NCI-H2227 (cell line): Measurements from ENCODE around the gene F2R.
"Not testable (repeated sequence)": the region's sequence is repeated elsewhere in the genome, so short reads cannot be mapped to it uniquely, and the experiment has no call there.

Experiments used
- DNase-seq: peaks from one replicate; lab custom pipeline; 2025; ENCODE audit not compliant: unreplicated experiment; lab: John Stamatoyannopoulos, UW

Gene F2R

DNA sequence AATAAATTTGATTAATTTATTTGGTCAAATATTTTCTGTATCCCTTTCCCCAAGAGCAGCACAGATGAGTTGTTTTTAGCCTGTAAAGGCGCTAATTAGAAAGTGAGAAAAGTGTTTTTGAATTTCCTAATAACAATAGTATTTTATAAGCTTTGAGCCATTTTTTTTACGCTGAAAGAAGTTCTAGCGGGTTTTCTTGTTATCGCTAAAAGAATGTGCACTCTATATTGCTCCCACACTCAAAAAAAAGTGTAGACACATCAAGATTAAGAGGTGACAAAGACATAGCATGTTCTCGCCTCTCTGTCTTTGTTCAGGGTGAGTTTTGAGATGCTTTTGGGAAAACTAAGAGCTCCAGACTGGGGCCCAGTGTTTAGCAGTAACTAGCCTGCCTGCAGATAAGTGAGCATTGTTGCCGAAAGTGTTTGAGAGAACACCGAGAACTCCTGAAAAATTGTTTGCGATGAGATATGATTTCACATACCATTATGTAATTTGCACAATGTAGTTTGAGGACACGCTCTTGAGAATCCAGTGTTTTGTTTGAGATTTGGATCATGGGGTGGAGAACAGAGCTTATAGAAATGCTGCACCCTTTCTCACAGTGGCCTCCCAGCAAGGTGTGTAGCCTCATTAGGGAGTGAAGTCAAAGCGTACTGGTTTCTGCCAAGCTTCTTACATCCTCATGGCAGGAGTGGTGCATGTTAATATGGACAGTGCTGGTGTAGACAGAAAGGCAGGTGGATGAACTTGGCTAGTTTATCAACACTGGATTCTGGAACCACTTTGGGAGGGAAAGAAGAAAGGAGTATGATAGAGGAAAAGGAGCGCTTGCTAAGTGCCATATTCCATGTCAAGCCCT is 1.5 kb downstream of the F2R start:
- DNase-seq = no peak

DNA sequence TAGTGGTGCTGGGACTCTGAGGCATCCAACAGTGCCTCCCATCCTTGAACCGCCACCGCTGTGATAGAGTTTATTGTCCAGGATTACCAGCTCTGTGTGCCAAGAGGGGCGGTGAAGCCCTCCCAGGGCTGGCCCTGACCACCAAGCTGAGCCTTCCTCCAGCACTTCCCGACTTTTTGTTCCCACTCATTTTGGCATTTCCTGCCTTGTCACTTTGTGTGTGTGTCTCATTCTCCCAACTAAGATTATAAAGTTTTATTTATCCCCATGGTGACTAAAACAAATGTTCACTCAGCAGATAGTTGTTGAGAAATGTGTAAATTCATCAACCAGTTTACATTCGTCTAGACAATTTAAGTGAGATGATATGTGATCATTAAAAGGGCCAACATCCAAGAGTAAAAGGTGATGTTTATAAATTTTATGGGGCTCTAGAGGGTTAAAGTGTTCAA is 2.5 kb downstream of the F2R start:
- DNase-seq = no peak

DNA sequence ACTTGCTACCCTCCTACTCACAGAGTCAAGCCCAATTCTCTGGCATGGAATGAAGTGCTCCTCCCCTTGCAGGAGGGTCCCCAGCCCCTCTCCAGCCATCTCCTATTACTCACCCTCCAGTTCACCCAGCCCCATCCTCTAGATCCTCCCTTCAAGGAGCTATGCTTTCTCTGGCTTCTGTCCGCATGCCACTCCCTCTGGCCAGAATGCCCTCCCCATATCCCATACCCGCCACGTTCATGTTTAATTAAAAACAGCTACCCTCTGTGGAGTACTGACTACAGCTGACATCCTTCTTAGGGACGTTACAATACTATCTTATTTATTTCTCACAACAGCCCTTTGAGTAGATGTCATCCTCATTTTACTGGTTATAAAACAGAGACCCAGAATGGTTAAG is 3.0 kb downstream of the F2R start:
- DNase-seq = no peak

DNA sequence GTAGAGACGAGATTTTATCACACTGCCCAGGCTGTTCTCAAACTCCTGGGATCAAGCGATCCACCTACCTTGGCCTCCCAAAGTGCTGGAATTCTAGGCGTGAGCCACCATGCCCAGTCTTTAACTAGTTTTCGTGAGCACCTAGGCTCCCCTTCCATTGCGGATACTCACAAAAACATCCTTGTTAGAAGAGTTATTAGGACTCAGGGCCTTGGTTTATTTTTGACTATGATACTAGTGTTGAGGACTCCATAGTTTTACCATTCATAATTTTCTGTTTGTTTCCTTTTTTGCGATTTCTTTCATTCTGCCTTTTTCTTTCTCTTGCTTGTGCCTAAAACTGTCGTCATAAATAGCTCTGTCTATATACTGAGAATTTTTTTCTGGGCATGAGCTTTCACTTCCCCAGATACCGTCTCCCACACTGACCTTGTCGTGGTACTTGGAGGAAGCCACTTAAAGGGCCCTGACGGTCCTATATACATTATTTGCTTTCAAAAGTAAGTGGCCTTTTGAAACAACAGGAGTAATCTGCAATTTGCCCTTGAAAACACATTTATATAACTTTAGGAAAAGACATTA is 5.2 kb downstream of the F2R start:
- DNase-seq = no peak

DNA sequence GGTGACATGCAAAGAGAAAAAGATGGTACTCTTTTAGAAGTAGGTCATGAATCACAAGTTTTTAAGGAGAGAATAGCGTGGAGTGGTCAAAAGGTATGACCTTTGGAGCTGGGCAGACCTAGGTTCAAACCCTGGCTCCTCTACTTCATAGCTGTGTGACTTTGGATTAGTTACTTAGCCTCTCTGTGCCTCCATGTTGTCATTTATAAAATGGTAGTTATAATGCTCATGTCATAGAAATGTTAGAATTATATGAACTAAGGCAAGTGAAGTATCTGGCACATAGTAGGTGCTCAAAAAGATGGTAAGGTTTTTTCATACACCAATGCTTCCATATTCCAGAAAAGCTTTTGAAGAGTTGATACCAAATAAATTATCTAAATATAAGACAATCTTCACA is 7.3 kb downstream of the F2R start:
- DNase-seq = no peak

DNA sequence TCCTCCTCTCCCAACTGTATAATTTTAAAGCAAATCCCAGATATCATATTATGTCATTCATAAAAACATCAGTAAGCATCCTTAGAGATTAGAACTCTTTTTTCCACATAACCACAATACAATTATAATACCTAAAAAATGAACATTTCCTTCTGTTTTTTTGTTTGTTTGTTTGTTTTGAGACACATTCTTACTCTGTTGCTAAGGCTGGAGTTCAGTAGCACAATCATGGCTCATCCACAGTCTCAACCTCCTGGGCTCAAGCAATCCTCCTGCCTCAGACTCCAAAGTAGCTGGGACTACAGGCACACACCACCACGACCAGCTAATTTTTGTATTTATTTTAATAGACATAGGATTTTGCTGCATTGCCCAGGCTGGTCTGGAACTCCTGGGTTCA is 8.0 kb downstream of the F2R start:
- no peak for DNase-seq

DNA sequence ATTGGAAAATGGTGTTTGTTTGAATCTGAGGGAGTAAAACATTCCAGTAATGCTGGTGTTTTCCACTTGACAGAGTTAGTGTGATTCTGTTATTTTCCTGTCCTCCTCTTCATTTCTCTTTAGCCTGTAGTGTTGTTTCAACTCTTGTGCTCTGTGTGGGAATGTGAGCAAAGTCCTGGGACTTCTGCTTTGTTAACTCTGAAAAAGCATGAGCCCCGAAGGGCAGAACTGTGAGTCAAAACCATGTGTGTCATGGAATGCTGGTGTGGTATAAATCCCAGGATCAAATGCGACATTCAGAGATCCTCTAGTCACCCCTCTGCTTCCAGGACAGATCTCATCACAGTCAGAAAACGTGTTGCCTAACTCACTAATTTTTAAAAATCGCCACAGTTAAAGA is 8.9 kb downstream of the F2R start:
- no peak for DNase-seq

DNA sequence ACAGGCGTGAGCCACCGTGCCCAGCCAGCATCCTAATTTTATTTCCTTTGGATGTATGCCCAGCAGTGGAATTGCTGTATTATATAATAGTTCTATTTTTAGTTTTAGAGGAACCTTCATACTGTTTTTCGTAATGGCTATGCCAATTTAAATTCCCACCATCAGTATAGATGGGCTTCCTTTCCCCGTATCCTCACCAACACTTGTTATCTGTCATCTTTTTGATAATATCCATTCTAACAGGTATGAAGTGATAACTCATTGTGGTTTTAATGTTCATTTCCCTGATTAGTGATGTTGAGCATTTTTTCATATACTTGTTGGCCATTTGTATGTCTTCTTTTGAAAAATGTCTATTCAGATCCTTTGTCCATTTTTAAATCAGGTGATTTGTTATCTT is 13.0 kb downstream of the F2R start:
- DNase-seq = no peak

DNA sequence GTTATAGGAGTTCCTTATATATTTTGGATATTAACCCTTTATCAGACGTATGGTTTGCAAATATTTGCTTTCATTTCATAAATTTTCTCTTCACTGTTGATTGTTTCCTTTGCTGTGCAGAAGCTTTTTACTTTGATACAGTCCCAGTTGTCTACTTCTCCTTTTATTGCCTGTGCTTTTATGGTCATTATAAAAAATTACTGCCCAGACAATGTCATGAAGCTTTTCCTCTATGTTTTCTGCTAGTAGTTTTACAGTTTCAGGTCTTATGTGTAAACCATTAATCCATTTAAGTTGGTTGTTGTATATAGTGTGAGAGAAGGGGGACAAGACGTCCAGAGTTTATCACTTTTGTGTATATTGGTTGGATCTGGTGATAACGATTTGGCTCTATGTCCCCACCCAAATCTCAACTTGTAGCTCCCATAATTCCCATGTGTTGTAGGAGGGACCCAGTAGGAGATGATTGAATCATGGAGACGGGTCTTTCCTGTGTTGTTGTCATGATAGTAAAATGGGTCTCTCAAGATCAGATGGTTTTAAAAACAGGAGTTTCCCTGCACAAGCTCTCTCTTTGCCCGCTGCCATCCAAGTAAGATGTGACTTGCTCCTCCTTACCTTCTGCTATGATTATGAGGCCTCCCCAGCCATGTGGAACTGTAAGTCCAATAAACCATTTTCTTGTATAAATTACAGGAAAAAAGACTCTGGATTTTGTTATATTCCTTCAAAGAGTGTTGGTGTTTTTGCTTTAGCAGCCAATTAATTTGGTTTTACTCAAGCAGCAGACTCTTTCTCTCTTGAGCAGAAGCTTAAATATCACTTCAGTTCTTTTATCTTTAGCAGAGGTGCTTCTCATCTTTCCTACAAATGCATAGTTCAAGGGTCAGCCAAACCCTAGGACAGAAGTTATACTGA is 13.7 kb downstream of the F2R start:
- no peak for DNase-seq

DNA sequence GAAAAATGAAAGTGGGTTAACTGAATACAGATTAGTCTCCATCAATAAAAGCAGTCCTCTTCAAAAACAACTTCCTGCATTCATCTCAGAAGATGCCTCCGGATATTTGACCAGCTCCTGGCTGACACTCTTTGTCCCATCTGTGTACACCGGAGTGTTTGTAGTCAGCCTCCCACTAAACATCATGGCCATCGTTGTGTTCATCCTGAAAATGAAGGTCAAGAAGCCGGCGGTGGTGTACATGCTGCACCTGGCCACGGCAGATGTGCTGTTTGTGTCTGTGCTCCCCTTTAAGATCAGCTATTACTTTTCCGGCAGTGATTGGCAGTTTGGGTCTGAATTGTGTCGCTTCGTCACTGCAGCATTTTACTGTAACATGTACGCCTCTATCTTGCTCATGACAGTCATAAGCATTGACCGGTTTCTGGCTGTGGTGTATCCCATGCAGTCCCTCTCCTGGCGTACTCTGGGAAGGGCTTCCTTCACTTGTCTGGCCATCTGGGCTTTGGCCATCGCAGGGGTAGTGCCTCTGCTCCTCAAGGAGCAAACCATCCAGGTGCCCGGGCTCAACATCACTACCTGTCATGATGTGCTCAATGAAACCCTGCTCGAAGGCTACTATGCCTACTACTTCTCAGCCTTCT is 16.6 kb downstream of the F2R start:
- DNase-seq = no peak

DNA sequence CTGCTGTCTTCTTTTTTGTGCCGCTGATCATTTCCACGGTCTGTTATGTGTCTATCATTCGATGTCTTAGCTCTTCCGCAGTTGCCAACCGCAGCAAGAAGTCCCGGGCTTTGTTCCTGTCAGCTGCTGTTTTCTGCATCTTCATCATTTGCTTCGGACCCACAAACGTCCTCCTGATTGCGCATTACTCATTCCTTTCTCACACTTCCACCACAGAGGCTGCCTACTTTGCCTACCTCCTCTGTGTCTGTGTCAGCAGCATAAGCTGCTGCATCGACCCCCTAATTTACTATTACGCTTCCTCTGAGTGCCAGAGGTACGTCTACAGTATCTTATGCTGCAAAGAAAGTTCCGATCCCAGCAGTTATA is 17.1 kb downstream of the F2R start:
- no peak for DNase-seq

DNA sequence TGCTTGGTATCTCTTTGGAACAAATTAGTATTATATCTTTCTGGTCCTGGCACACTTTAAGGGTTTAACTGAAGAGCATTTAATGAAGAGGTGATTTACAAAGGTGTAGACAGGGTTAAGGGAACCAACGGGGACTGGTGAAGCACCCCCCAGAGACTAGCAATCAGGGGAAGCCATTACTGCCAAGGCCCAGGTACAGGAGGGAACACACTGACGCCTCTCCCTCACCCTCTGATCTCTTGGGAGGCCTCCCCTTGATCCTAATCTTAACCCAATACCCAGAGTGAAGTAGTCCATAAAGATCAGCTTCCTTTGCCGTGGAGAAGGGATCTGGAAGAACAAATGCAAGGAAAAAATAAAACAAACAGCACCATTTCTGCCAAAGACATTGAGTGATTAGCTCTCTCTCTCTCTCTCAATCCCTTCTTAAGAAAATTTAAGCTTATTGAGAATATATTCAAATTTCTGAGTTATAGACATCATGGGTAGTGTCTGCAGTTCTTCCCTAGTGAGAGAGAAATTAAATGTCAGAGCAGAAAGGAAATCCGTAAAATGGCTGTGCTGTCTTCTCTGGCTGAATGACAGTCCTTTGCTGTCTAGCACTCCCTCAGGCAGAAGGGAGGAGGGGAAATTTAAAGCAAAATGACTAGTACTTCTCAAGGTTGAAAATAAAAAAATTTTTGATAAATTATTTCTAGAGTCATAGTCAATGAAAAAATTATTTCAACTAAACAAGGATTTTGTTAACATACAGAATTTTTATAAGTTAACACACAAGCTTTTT is 20.0 kb downstream of the F2R start:
- DNase-seq = no peak

DNA sequence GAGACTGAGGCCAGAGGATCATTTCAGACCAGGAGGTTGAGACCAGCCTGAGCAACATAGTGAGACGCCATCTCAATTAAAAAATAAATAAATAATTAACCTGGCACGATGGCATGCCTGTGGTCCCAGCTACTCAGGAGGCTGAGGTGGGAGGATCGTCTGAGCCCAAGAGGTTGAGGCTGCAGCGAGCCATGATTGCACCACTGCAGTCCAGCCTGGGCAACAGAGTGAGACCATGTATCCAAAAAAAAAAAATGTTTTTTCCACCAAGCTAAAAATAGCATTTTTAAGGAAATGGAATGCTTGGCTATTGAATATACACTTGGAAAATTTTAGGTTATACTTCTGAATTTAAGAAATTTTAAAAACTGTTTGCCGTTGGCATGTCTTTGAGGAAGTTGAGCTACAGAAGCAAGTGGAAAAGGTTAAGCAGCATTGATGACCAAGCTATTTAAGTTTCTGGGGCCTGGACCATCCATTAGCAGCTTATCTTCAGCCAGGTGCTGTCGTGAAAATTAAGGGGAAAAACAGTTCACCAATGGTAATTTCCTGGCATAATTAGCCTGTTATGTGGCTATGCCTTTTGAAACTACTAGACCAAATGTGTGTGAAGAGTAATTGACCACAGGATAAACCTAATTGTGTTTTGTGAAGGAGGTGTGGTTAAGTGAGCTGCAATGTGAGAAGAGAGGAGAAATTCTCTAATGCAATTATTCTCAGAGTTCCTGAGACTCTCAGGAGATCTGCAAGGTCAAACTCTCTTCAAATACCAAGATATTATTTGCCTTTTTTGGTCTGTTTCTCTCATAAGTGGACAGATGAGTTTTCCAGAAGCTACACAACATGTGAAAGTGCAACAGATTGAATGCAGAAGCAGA is 21.0 kb downstream of the F2R start:
- DNase-seq = no peak

DNA sequence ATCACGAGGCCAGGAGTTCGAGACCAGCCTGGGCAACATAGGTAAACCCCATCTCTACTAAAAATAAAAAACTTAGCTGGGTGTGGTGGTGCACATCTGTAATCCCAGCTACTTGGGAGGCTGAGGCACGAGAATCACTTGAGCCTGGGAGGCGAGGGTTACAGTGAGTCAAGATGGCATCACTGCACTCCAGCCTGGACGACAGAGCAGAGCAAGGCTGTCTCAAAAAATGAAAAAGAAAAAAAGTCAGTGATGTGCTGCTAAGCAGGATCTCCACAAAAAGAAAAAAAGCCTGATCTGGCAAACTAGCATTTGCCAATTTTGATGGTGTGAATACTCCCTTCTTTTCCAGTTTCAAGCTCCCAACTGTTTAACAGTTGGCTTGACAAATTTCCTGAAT is 21.9 kb downstream of the F2R start:
- DNase-seq = no peak

DNA sequence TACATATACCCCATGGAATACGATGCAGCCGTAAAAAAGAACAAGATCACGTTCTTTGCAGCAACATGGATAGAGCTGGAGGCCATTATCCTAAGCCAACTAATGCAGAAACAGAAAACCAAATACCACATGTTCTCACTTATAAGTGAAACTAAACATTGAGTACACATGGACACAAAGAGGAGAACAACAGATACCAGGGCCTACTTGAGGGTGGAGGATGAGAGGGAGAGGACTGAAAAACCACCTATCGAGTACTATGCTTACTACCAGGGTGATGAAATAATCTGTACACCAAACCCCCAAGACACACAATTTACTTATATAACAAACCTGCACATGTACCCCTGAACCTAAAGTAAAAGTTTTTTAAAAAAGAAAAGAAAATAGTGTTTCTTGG is 25.6 kb downstream of the F2R start:
- DNase-seq = not testable (repeated sequence)

DNA sequence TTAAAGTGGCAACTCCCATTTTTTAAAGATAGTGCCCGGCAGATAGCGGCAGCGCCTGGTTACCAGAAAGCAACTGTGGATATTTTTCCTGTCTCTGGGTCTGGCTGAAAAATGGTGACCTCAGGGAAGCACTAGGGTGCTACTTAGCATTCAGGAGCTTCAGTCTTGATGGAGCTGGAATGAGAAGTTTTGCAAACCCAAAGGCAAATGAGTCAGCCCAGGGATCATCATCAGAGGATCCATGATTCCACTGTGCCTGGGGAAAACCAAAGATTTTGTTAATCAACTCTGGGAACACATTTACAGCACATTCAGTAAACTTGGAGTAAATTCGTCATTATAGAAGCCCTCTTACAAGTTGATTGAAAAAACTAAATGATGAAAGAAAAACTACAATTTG is 26.7 kb downstream of the F2R start:
- no peak for DNase-seq

DNA sequence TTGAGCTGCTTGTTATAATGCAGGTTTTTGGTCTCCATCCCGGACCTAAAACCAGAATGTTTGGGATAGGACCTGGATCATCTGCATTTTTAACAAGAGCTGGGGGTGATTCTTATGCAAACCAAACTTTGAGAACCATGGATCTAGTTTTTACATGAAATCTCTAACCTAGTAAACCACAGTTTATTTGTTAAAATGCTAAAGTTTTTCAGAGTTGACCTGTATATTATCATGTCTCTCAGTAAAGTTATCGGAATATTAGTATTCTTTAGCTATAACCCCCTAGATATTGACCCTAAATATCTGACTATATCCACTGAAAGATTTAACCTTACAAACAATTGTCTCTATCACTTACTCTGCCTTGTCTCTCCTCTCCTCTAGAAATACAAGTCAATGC is 28.7 kb downstream of the F2R start:
- no peak for DNase-seq

DNA sequence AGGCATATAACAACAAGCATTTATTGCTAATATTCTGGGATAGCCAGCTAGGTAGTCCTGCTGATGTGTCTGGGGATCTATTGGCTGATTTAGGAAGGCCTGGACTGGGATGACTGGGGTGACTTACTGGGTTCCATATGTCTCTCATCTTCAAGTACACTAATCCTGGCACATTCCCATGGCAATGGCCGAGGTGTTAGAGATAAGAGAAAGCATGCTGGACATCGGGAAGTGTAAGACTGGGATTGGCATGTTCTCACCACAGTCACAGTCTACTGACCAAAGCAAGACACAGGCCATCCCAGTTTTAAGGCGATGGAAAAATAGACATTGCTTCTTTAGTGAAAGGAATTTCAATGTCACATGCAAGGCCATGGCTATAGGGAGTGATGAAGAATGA is 29.7 kb downstream of the F2R start:
- DNase-seq = no peak

DNA sequence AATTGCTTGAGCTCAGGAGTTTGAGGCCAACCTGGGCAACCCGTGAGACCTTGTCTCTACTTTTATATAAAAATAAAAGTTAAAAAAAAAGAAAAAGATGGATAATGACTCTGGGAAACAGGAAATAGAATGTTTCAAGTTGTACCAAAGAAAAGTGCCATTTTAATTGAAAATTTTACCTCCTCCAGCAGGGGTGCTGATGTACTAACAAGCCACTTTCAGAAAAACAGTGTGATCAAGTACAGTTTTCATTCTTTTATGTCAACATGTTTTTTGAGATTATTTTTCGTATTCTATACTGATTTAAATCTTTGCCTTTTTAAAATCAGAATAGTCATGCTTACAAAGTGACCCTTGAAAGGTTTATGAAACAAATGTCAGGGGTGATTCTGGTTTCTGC is 30.8 kb downstream of the F2R start:
- DNase-seq = no peak

DNA sequence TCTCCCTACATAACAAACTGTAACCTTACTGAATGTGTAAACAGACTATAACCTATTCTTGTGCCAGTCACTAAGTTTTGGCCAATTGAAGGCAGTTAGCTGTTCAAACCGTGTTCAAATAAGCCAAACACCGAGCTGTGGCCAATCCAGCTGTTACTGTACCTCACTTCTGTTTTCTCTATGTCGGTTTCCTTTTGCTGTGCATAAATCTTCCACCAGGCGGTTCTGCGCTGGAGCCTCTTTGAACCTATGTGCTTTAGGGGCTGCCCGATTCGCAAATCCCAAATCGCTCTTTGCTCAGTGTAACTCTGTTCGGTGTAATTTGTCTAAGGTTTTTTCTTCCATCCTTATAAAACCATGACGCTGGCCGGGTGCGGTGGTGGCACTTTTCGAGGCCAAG is 31.8 kb downstream of the F2R start:
- DNase-seq = no peak
